Hypothalamus (tissue), 51 donors: ENCODE results near the gene LCE4A.

Experiments used
- DNase-seq, 51 donors: peaks; one replicate each; lab custom pipeline; 2025; lab: John Stamatoyannopoulos, UW

LCE4A gene

DNA sequence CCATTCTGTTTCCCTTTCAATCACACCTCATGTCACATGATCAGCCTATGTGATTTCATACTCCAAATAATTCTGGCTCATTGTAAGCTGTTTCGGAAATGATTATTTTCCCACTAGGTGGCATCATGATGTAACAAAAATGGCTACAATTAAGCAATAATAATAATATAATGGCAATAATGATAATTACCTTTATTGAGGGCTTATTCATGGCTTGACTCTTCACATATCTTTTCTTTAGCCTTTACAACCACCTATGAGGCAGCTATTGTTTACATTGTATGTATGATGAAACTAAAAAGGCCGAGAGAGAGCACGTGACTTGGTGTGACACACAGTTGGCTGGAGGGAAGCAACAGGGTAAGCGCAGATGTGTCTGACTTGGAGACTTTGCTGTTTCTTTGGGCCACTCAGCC lies 37.3 kb downstream of the LCE4A start:
- DNase-seq, result no peak

DNA sequence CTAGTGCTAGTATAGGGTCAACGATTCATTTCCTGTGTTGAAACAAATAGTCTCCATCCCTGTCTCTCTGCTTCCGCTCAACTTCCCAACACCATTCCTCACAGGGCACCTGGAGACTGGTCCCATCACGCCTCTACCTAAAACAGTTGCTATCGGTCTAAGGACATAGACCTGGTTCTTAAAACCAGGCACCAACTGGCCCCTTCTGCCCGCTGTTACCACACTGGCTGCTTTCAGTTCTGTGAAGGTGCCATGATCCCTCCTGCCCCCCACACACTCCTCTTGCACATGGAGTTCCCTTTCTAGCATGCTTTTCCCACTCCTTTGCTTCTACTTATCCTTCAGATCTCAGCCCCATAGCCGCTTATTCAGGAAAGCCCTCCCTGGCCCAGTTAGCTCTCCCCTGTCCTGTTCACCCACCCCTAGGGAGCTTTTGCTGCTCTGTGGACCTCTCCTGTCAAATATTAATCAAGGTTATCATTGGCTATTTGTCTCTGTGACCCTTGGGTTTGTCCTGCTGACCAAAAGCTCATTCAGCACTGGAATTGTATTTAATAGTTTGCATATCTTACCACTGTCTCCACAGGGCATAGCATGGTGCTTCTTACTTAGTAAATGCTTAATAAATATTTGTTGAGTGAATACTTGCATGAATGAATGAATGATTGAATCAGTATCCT lies 37.9 kb downstream of the LCE4A start:
- no peak for DNase-seq

DNA sequence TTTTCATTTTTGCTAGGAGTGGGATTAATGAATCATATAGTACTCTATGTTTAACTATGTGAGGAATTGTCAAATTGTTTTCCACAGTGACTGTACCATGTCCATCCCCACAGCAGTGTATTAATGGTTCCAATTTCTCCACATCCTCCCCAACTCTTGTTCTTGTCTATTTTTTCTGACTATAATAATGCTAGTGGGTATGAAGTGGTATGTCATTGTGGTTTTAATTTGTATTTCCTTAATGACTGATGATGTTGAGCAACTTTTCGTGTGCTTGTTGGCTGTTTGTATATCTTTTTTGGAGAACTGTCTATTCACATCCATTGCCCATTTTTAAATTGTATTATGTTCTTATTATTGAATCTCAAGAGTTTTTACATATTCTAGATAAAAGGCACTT lies 39.9 kb downstream of the LCE4A start:
- no peak for DNase-seq

DNA sequence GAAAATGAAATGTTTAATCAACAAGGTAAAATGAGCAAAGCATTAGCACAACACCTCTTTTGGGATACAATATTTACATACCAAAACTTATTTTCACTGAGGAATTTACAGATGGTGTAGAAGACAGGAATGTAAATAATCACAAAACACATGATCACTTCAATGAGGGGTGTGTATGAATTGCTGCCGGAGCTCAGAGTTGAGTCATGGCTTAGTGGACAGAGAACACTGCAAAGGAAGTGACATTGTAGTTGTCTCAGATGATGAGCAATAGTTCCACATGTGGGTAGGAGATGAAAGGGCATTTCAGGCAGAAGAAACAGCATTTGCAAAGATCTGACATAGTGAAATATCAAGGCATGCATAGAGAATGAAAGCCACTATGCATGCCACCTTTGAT lies 44.3 kb downstream of the LCE4A start:
- DNase-seq, result no peak

DNA sequence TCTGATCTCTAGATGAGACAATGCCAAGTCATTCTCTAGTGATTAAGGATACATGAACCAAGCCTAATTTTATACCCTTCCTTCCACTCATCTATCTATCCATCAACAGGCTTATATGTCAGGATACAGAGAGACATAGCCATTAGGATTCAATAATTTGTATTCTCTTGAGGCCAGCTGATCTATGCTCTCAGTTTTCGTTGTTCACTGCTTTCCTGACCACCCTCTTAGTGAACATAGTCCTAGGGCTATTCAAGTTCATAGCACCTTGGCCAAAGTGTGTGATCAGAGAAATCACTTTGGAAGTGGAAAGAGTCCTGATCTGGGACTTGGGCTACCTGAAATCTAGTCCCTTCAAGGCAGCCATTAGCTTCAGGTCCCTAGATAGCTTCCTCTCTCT lies 45.6 kb downstream of the LCE4A start:
- no peak for DNase-seq

DNA sequence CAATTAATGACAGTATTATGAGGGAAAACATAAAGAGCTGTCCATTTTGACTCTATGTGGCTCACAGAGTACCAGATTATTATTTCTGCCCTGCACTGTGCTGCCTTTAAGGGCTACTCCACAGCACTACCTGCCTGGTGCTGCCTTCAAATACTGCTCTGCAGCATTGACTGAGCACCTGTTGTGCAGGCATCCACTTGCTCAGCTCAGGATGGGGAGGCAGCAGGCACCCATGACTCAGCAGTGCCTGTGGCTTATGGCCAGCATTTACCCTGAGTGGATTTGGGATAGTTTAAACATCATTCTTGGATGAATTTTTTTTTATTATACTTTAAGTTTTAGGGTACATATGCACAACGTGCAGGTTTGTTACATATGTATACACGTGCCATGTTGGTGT lies 48.9 kb downstream of the LCE4A start:
- DNase-seq, result no peak

DNA sequence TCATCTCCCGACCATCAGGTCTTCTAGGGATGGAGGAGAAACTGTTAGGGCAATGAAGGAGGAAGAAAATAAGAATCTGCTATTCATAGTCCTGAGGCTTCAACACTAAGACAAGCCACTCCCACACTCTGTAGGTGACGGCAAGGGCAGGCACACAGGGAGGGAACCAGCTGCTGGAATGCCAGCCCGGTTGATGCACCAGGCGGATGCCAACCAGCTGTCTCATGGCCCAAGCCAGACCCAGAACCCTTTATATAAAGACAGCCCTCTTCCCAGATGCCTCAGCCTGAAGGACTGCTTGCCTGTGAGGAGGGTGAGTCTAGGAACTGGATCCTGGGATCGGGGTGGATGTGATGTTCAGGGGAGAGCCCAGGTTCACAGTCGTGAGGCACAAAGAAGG lies 49.8 kb downstream of the LCE4A start, which contains the start of gene KPRP:
Gene KPRP (plus strand): TSS at position 279 of the 400 bp plus-strand sequence. CDS start 1,564 bp downstream, outside the sequence.
- DNase-seq, result no peak

DNA sequence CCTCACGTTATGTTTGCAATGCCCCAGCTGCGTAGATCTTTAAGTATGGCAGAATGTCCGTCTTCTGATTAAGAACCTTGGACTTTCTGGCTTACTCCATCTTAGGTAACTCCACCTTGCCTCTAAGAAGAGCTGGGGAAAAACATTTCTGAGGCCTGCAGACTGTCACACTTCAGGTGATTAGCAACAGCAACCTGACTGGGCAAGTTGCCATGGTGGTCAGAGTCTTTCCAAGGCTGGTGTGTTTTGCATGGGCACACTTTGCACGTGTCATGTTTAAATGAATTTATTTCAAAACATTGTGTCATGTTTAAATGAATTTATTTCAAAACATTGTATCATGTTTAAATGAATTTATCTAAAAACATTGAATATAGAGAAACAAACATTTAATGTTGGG lies 50.7 kb downstream of the LCE4A start:
- no peak for DNase-seq
